Measurements from ENCODE around the gene BARX1. TPM values are rescaled to one million over a fixed set of nuclear protein-coding genes. Genes with fewer than 3 reads are reported as not detected.

BARX1 gene
- total RNA-seq: under 1 TPM; 0.43 to 0.44 TPM

DNA sequence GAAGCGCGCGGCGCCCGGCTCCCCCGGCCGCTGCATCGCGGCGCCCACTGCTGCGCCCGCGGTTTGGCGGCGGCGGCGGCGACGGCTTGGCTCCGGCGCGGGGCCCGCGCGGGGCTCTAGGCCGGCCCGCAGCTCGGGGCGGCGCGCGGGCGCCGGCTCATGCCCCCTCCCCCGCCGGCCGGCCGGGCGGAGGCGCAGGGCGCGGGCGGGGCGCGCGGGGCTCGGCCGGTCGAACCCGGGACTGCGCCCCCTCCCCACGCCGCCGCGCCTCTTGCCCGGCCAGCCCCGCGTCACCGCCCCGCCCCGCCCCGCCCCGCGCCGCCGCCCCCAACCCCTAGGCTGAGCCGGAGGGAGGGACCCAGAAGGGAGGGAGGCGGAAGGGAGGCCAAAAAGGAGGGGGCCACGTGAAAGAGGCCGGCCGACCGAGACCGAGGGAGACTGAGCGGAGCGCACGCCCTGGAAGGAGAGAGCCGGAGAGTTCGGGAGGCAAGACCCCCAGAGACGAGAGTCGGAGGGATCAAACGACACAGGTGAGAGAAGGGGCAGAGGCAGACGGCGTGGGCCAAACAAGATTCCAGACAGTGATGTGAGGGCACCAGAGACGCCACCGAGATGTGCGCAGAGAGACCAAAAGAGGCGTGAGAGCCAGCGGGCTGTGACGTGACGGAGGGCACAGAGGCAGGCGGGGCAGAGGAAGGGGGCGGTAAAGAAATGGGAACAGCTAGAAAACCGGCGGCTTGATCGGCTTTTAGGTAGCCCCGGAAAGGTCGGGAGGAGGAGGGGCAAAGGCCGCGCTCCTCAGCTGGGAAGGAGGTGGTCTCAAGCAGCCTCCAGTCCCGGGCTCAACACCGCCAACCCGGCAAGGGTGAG lies at the start of gene BARX1:
Gene BARX1, minus strand, starts transcription at position 245 of the 870 bp plus-strand sequence. Its CDS starts 209 bp downstream, at position 36.
- Mint-ChIP-seq H3K4me1 (ENCODE audit: low read depth) (peaks cover 48% of the 10 kb centered on the region), H3K36me3 (no peaks in the 10 kb centered on the region), H3K4me3 (peak within 1 kb of the TSS; percentile 53), H3K27ac (no peak within 1 kb of the TSS), H3K9me3 (no peaks in the 10 kb centered on the region), H3K27me3 (peaks cover 66% of the 10 kb centered on the region)
- DNase-seq: peak; percentile 48
- ChIA-PET CTCF (interaction anchor here (0.7 kb wide), 1 partner anchor 9 kb away, joined by 3 read pairs; no protein-coding TSS in a partner anchor), POLR2A (no interaction called here)
- intact Hi-C loops (cut with micrococcal nuclease): no loop called here

- CTCF ChIA-PET: interaction anchor here (0.7 to 4.5 kb wide), 5 partner anchors 9 to 320 kb away, joined by 3 to 36 read pairs (median 4); no protein-coding TSS in a partner anchor
- Mint-ChIP-seq H3K27ac (no peak overlapping the region), H3K4me3 (no peak overlapping the region), H3K36me3 (no peaks in the 10 kb centered on the region), H3K4me1 (ENCODE audit: low read depth) (no peaks in the 10 kb centered on the region), H3K9me3 (no peaks in the 10 kb centered on the region), H3K27me3 (peaks cover 5% of the 10 kb centered on the region)
- DNase-seq: peak; percentile 22
- POLR2A ChIA-PET: no interaction called here
- intact Hi-C loops (cut with micrococcal nuclease): loop anchor here (2.0 kb wide), 1 partner anchor 320 kb away; no protein-coding TSS in a partner anchor
Measured at GRCh38 chr9:94002316-94003140, 47.4 kb upstream of the BARX1 start.

DNA sequence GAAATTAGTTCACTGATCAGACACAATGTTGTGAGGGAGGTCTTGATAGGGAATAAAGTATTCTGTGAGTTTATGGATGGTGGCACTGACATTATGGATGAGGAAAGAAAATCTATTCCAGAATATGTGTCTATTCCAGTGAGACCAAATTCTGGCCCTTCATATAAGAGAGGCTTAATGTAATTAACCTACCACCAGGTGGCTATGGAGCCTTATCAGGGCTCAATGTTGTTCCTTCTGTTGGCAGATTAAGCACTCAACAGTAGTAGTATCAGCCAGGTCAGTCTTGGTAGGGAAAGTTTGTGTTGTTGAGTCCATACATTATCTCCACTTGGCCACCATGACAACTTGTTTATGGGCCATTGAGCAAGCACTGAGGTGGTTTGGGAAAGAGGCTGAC lies 41.7 kb upstream of the BARX1 start:
- no peak overlapping the region for H3K4me3 Mint-ChIP-seq
- no peak for DNase-seq
- intact Hi-C loops (cut with micrococcal nuclease): no loop called here
- H3K27ac Mint-ChIP-seq: no peak overlapping the region
- H3K4me1 Mint-ChIP-seq (ENCODE audit: low read depth): no peaks in the 10 kb centered on the region
- H3K36me3 Mint-ChIP-seq: no peaks in the 10 kb centered on the region
- H3K27me3 Mint-ChIP-seq: peaks cover 3% of the 10 kb centered on the region
- POLR2A ChIA-PET: no interaction called here
- no peaks in the 10 kb centered on the region for H3K9me3 Mint-ChIP-seq
- CTCF ChIA-PET: no interaction called here

DNA sequence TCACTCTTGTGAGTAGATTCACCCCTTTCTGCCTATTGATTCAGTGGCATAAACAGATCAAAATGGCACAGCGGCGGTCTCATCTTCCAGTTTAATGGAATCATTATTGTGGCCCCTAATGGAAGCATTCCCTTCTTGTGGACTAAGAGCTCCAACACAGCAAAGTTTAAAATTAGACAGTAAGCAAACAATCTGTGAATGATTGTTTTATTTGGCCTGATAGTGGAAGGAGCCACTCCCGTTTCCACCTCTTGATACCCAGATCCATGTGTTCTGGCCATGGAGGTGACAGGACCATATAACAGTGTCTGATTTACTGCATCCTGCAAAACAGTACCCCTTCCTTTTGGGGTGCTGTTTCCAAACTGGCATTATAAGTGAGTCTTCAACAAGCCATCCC lies 41.2 kb upstream of the BARX1 start:
- Mint-ChIP-seq H3K27ac (no peak overlapping the region), H3K9me3 (no peaks in the 10 kb centered on the region), H3K27me3 (peaks cover 5% of the 10 kb centered on the region), H3K36me3 (no peaks in the 10 kb centered on the region), H3K4me3 (no peak overlapping the region), H3K4me1 (ENCODE audit: low read depth) (no peaks in the 10 kb centered on the region)
- intact Hi-C loops (cut with micrococcal nuclease): no loop called here
- ChIA-PET POLR2A (no interaction called here), CTCF (no interaction called here)
- no peak for DNase-seq

GRCh38 chr9:93994545-93994944 lies 39.4 kb upstream of the BARX1 start:
- peaks cover 7% of the 10 kb centered on the region for H3K36me3 Mint-ChIP-seq
- H3K9me3 Mint-ChIP-seq: peaks cover 11% of the 10 kb centered on the region
- no peak overlapping the region for H3K4me3 Mint-ChIP-seq
- CTCF ChIA-PET: no interaction called here
- DNase-seq: no peak
- no peak overlapping the region for H3K27ac Mint-ChIP-seq
- intact Hi-C loops (cut with micrococcal nuclease): no loop called here
- peaks cover 11% of the 10 kb centered on the region for H3K27me3 Mint-ChIP-seq
- H3K4me1 Mint-ChIP-seq (ENCODE audit: low read depth): no peaks in the 10 kb centered on the region
- POLR2A ChIA-PET: no interaction called here

DNA sequence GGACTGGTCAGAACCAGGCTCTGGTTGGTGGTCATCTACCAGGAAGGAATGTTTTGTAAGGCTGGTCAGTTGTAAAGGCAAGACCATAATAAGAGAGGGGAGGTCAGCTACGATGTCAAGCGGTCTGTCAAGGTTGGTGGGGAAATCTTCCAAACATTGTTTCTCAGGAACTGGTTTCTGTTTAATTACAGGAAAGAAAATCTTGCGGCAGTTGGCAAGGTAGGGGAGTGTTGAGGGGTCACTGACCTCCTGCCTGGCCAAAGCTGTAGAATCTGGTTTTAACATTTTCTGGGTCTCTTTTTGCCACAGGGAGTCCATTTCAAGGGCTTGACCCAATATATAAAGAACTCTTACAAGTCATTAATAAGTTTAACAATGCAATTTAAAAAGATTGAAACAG lies 39.0 kb upstream of the BARX1 start:
- Mint-ChIP-seq H3K9me3 (peaks cover 13% of the 10 kb centered on the region), H3K36me3 (peaks cover 7% of the 10 kb centered on the region), H3K27me3 (peaks cover 11% of the 10 kb centered on the region), H3K4me1 (ENCODE audit: low read depth) (no peaks in the 10 kb centered on the region), H3K4me3 (no peak overlapping the region), H3K27ac (no peak overlapping the region)
- ChIA-PET POLR2A (no interaction called here), CTCF (no interaction called here)
- DNase-seq: no peak
- intact Hi-C loops (cut with micrococcal nuclease): no loop called here

DNA sequence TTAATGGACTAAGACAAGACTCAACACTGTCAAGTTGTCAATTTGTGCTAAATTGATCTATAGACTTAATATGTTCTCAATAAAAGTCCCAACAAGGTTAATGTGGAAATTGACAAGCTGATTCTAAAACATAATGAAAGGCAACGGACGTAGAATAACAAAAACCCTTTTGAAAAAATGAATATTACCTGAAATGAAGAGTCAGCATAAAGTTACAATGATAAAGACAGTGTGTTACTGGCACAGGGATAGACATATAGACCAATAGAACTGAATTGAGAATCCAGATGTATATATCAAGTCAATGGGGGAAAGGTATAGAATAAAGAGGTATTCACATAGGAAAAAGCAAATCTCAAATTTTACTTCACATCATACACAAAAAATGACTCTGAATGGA lies 37.7 kb upstream of the BARX1 start:
- CTCF ChIA-PET: interaction anchor here (1.0 kb wide), 1 partner anchor 9 kb away, joined by 6 read pairs; no protein-coding TSS in a partner anchor
- no peak overlapping the region for H3K27ac Mint-ChIP-seq
- H3K9me3 Mint-ChIP-seq: peaks cover 16% of the 10 kb centered on the region
- peaks cover 7% of the 10 kb centered on the region for H3K36me3 Mint-ChIP-seq
- no peak overlapping the region for H3K4me3 Mint-ChIP-seq
- POLR2A ChIA-PET: no interaction called here
- H3K27me3 Mint-ChIP-seq: peaks cover 11% of the 10 kb centered on the region
- intact Hi-C loops (cut with micrococcal nuclease): no loop called here
- no peaks in the 10 kb centered on the region for H3K4me1 Mint-ChIP-seq (ENCODE audit: low read depth)
- DNase-seq: no peak

DNA sequence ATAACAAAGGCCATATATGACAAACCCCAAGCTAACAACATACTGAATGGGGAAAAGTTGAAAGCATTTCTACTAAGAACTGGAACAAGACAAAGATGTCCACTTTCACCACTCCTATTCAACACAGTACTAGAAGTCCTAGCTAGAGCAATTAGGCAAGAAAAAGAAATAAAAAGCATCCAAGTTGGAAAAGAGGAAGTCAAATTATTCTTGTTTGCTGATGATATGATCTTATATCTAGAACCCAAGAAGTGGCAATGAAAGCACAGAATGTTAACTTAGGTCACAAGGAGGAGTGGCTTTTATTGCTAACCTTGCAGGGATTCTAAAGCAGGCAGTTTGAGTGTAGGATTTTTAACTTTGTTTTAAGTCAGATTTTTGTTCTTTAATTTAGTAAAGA lies 35.3 kb upstream of the BARX1 start:
- CTCF ChIA-PET: interaction anchor here (0.6 kb wide), 1 partner anchor 1122 kb away, joined by 3 read pairs; no protein-coding TSS in a partner anchor
- Mint-ChIP-seq H3K4me1 (ENCODE audit: low read depth) (no peaks in the 10 kb centered on the region), H3K36me3 (peaks cover 13% of the 10 kb centered on the region), H3K4me3 (no peak overlapping the region), H3K9me3 (peaks cover 37% of the 10 kb centered on the region), H3K27me3 (peaks cover 21% of the 10 kb centered on the region), H3K27ac (no peak overlapping the region)
- intact Hi-C loops (cut with micrococcal nuclease): no loop called here
- POLR2A ChIA-PET: no interaction called here
- no peak for DNase-seq

GRCh38 chr9:93988056-93988455 lies 32.9 kb upstream of the BARX1 start:
- Mint-ChIP-seq H3K4me3 (no peak overlapping the region), H3K36me3 (peaks cover 16% of the 10 kb centered on the region), H3K9me3 (peaks cover 41% of the 10 kb centered on the region), H3K4me1 (ENCODE audit: low read depth) (no peaks in the 10 kb centered on the region), H3K27me3 (peaks cover 31% of the 10 kb centered on the region), H3K27ac (no peak overlapping the region)
- DNase-seq: no peak
- CTCF ChIA-PET: no interaction called here
- intact Hi-C loops (cut with micrococcal nuclease): no loop called here
- POLR2A ChIA-PET: no interaction called here

DNA sequence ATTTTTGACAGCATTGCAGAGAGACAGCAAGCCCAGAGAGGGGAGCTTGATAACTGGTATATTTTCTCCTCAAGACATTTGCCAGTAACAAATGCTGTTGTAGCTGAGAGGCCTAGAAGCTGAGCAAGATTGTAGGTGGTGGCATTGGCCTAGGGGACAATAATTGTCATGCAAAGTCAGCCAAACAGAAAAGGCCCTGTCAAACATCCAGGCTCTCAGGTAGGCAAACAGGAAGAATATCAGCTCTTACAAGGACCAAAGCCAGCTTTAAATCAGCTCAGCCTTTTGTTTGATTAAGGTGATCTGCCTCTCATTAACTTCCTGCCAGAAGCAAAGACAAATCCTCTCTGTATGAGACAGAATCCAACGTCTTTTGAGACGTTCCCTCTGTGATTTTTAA lies 29.7 kb upstream of the BARX1 start:
- POLR2A ChIA-PET: no interaction called here
- H3K4me3 Mint-ChIP-seq: no peak overlapping the region

DNA sequence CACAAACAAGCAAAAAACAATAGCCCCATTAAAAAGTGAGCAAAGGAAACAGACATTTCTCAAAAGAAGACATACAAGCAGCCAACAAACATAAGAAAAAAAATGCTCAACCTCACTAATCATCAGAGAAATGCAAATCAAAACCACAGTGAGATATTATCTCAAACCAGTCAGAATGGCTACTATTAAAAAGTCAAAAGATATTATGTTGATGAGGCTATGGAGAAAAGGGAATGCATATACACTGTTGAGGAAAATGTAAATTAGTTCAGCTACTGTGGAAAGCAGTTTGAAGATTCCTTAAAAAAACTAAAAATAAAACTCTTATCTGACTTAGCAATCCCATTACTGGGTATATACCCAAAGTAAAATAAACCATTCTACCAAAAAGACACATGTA lies 28.7 kb upstream of the BARX1 start:
- POLR2A ChIA-PET: no interaction called here
- DNase-seq: no peak
- H3K27me3 Mint-ChIP-seq: peaks cover 40% of the 10 kb centered on the region
- H3K9me3 Mint-ChIP-seq: peaks cover 26% of the 10 kb centered on the region
- intact Hi-C loops (cut with micrococcal nuclease): no loop called here
- CTCF ChIA-PET: no interaction called here
- H3K36me3 Mint-ChIP-seq: peaks cover 9% of the 10 kb centered on the region
- H3K4me1 Mint-ChIP-seq (ENCODE audit: low read depth): no peaks in the 10 kb centered on the region
- no peak overlapping the region for H3K27ac Mint-ChIP-seq
- H3K4me3 Mint-ChIP-seq: no peak overlapping the region

More for the DNA sequence above, 29.7 kb upstream of the BARX1 start:
- peaks cover 34% of the 10 kb centered on the region for H3K27me3 Mint-ChIP-seq
- peaks cover 9% of the 10 kb centered on the region for H3K36me3 Mint-ChIP-seq
- intact Hi-C loops (cut with micrococcal nuclease): no loop called here
- no peak for DNase-seq
- no peak overlapping the region for H3K27ac Mint-ChIP-seq
- H3K9me3 Mint-ChIP-seq: peaks cover 33% of the 10 kb centered on the region
- CTCF ChIA-PET: no interaction called here
- H3K4me1 Mint-ChIP-seq (ENCODE audit: low read depth): no peaks in the 10 kb centered on the region

DNA sequence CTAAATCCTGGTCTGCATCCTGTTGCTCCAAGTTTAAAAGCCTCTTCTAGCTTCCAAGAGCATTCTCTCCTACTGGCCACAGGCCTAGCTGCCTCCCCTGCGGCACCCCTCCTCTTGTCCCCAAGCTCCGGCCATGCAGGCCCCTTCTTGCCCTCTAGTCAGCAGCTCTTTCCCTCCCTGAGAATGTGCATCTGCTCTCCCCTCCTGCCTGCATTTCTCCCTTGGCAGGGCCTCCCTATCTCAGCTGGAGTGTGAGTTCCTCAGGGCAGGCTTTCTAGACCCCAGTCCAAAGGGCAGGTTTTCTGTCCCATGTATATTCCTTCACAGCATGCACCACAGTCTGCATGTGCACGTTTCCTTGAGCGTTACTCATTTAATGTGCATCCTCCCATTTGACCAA lies 24.6 kb upstream of the BARX1 start:
- peaks cover 31% of the 10 kb centered on the region for H3K27me3 Mint-ChIP-seq
- no peaks in the 10 kb centered on the region for H3K9me3 Mint-ChIP-seq
- ChIA-PET CTCF (interaction anchor here (1.2 kb wide), 1 partner anchor 153 kb away, joined by 3 read pairs; no protein-coding TSS in a partner anchor), POLR2A (no interaction called here)
- no peak overlapping the region for H3K27ac Mint-ChIP-seq
- no peaks in the 10 kb centered on the region for H3K36me3 Mint-ChIP-seq
- no peak for DNase-seq
- no peak overlapping the region for H3K4me3 Mint-ChIP-seq
- intact Hi-C loops (cut with micrococcal nuclease): no loop called here
- no peaks in the 10 kb centered on the region for H3K4me1 Mint-ChIP-seq (ENCODE audit: low read depth)
